Measurements from ENCODE around the gene KCNJ4.

The KCNJ4 gene

GRCh38 chr22:38423512-38424503, 31.2 kb downstream of the KCNJ4 start:
- Histone ChIP-seq H3K27ac (no peak overlapping the region), H3K4me3 (no peak overlapping the region)
- no peak for DNase-seq (ENCODE audit: low spot score)
- TF ChIP-seq, protein P1, sequence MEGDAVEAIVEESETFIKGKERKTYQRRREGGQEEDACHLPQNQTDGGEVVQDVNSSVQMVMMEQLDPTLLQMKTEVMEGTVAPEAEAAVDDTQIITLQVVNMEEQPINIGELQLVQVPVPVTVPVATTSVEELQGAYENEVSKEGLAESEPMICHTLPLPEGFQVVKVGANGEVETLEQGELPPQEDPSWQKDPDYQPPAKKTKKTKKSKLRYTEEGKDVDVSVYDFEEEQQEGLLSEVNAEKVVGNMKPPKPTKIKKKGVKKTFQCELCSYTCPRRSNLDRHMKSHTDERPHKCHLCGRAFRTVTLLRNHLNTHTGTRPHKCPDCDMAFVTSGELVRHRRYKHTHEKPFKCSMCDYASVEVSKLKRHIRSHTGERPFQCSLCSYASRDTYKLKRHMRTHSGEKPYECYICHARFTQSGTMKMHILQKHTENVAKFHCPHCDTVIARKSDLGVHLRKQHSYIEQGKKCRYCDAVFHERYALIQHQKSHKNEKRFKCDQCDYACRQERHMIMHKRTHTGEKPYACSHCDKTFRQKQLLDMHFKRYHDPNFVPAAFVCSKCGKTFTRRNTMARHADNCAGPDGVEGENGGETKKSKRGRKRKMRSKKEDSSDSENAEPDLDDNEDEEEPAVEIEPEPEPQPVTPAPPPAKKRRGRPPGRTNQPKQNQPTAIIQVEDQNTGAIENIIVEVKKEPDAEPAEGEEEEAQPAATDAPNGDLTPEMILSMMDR (IDR thresholded peaks at IDR 0.05), result no peak

DNA sequence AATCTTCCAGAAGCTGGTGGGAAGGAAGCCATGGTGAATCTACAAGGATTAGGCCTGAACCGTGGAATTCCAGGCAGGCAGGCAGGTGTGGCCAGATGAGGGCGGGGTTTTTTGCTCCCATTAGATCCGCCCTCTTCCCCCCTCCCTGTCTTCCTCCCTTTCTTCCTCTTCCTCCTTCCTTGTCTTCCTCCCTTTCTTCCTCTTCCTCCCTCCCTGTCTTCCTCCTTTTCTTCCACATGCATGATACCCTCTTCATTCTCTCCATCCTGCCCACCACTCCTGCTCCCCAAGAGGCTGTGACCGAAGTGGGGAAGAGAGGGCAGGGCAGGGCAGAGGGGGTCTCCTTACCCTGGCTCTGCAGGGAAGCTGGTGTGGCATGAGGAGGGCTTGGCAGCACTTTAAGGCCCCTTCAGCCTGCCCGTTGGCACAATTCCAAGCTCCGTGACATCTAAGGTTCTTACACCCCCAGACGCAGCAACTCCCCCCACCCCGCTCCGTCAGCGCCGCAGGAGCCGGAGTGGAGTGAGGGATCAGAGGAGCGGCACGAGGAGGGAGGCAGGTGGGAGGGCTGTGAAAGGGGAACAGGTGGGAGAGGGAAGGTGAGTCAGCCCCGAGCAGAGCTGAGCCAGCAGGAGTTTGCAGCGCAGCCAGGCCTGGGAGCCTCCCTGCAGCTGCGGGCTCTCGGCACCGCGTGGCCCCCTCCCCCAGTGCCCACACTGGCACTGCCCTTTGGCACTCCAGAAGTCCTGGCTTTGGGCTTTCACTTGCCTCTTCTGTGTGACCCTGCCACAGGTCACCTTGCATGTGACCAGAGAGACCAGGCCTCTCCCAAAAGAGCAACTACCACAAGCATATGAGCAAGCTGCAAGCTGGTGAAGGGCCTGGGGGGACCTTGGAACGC, 32.1 kb downstream of the KCNJ4 start:
- Histone ChIP-seq H3K27ac (no peak overlapping the region), H3K4me3 (no peak overlapping the region)
- no peak for DNase-seq (ENCODE audit: low spot score)
- TF ChIP-seq, protein P1 (IDR thresholded peaks at IDR 0.05), result no peak

- DNase-seq (ENCODE audit: low spot score), result no peak
- Histone ChIP-seq H3K27ac (no peak overlapping the region), H3K4me3 (no peak overlapping the region)
- TF ChIP-seq, protein P1 (IDR thresholded peaks at IDR 0.05), result no peak
Observed at GRCh38 chr22:38420734-38421133, 34.3 kb downstream of the KCNJ4 start.

- TF ChIP-seq, protein P1 (IDR thresholded peaks at IDR 0.05), result no peak
- no peak for DNase-seq (ENCODE audit: low spot score)
- no peak overlapping the region for H3K4me3 ChIP-seq
- no peak overlapping the region for H3K27ac ChIP-seq
Observed at GRCh38 chr22:38419858-38420160, 35.2 kb downstream of the KCNJ4 start.

GRCh38 chr22:38419121-38419857, 35.7 kb downstream of the KCNJ4 start:
- TF ChIP-seq, protein P1 (IDR thresholded peaks at IDR 0.05), result no peak
- H3K27ac ChIP-seq, result no peak overlapping the region
- no peak for DNase-seq (ENCODE audit: low spot score)
- H3K4me3 ChIP-seq, result no peak overlapping the region

GRCh38 chr22:38418589-38418988, 36.4 kb downstream of the KCNJ4 start:
- no peak overlapping the region for H3K27ac ChIP-seq
- no peak overlapping the region for H3K4me3 ChIP-seq
- TF ChIP-seq, protein P1 (IDR thresholded peaks at IDR 0.05), result no peak
- no peak for DNase-seq (ENCODE audit: low spot score)
